Right atrium auricular region (tissue), 2 donors: ENCODE measurements around the gene NDFIP1. TPM values are rescaled to one million over a fixed set of nuclear protein-coding genes. Genes with fewer than 3 reads are reported as not detected.

Source experiments
- DNase-seq: peaks from one replicate; pipeline ENCODE4 v3.0.0-alpha.2; 2019; ENCODE audit warnings: low spot score
- H3K27ac ChIP-seq, 2 donors: fragments of 200-600 bp; sonication (generic); 1 replicate in 1 of 2; 2 replicates in 1 of 2; pipeline ENCODE4 v1.5.1; 2016 to 2019
- H3K27me3 ChIP-seq, 2 donors: fragments of 200-600 bp; sonication (generic); one replicate each; pipeline versions ENCODE4 v1.5.1 to v1.6.0; 2017 to 2019
- H3K36me3 ChIP-seq: fragments of 200-600 bp; sonication (generic); one replicate; pipeline ENCODE4 v1.5.1; 2016
- H3K4me1 ChIP-seq, 2 donors: fragments of 200-600 bp; sonication (generic); one replicate each; pipeline versions ENCODE4 v1.5.1 to v1.6.0; 2017 to 2019
- H3K4me3 ChIP-seq, 2 donors: fragments of 200-600 bp; sonication (generic); 1 replicate in 1 of 2; 2 replicates in 1 of 2; pipeline ENCODE4 v1.5.1; 2017 to 2019; ENCODE audit warnings: mild to moderate bottlenecking in 1 of 2, moderate library complexity in 1 of 2
- H3K9me3 ChIP-seq, 2 donors: fragments of 200-600 bp; sonication (generic); one replicate each; pipeline ENCODE4 v1.5.1; 2019
- total RNA-seq, 2 donors: library from RNA; depleted of rRNA; stranded (reverse); fragments of >200 nt; gene quantifications; one replicate each; pipeline ENCODE4 v1.1.0, GENCODE V29; 2016
- TF ChIP-seq, protein P1 (sequence below), 2 donors: fragments of 200-600 bp; sonication (generic); IDR thresholded peaks; one replicate each; pipeline ENCODE4 v1.5.1; 2019; ENCODE audit warnings: antibody characterized with exemption in 2 of 2

Gene NDFIP1
- total RNA-seq, 2 donors from 2014 or later = 69.3 to 75.0 TPM

DNA sequence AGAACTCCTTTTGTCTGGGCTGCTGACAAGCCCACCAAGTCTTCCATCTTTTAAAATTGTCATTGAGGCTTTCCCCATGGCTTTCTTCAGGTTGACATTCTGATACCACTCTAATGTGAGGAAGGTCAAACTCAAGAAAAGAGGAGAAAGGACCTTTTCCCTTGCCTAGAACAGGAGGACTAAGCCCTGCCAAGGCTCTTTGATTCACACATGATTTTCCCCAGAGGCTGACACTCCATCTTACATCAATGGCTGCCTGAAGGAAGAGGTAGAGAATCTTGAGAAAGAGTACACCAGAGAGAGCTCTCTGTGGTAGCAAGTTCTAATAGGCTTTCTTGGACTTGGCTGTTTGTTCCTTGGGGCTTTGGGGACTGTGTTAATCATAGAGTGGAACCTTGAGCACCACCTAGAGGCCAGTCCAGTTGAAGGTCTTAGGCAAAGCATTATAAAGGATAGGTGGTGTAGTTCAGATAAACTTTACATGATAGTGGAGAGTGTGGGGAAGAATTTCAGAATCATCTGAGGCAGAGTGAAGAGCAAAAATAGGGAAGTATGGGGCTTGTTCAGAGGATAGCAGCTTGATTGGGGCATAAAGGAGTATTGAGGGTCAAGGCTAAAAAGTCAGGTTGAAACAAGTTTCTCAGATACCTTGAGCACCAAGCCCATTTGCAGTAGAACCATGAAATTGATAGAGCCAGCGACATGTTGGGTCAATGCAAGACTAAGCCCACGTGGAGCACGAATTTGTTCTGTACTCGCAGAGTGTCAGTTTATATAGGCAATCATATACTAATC is 36.7 kb downstream of the NDFIP1 start:
- peaks cover 0 to 7% of the 10 kb centered on the region in 2 donors for H3K4me1 ChIP-seq
- no peak overlapping the region for H3K4me3 ChIP-seq
- no peaks in the 10 kb centered on the region for H3K9me3 ChIP-seq
- TF ChIP-seq, protein P1, sequence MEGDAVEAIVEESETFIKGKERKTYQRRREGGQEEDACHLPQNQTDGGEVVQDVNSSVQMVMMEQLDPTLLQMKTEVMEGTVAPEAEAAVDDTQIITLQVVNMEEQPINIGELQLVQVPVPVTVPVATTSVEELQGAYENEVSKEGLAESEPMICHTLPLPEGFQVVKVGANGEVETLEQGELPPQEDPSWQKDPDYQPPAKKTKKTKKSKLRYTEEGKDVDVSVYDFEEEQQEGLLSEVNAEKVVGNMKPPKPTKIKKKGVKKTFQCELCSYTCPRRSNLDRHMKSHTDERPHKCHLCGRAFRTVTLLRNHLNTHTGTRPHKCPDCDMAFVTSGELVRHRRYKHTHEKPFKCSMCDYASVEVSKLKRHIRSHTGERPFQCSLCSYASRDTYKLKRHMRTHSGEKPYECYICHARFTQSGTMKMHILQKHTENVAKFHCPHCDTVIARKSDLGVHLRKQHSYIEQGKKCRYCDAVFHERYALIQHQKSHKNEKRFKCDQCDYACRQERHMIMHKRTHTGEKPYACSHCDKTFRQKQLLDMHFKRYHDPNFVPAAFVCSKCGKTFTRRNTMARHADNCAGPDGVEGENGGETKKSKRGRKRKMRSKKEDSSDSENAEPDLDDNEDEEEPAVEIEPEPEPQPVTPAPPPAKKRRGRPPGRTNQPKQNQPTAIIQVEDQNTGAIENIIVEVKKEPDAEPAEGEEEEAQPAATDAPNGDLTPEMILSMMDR (IDR thresholded peaks at IDR 0.05) = peak; percentile 68 to 79
- no peak for DNase-seq
- no peaks in the 10 kb centered on the region for H3K27me3 ChIP-seq
- no peak overlapping the region for H3K27ac ChIP-seq
- H3K36me3 ChIP-seq = peaks cover 68% of the 10 kb centered on the region

GRCh38 chr5:142149363-142149762 is 40.8 kb downstream of the NDFIP1 start:
- DNase-seq = no peak
- TF ChIP-seq, protein P1 (IDR thresholded peaks at IDR 0.05) = no peak
- Histone ChIP-seq H3K27me3 (no peaks in the 10 kb centered on the region), H3K4me1 (peaks cover 0 to 7% of the 10 kb centered on the region in 2 donors), H3K4me3 (no peak overlapping the region), H3K36me3 (peaks cover 44% of the 10 kb centered on the region), H3K9me3 (no peaks in the 10 kb centered on the region), H3K27ac (no peak overlapping the region)

GRCh38 chr5:142150431-142150830 is 41.9 kb downstream of the NDFIP1 start:
- Histone ChIP-seq H3K27me3 (no peaks in the 10 kb centered on the region), H3K9me3 (no peaks in the 10 kb centered on the region), H3K4me1 (peaks cover 0 to 1% of the 10 kb centered on the region in 2 donors), H3K4me3 (no peak overlapping the region), H3K27ac (no peak overlapping the region), H3K36me3 (peaks cover 34% of the 10 kb centered on the region)
- DNase-seq = no peak
- TF ChIP-seq, protein P1 (IDR thresholded peaks at IDR 0.05) = no peak

DNA sequence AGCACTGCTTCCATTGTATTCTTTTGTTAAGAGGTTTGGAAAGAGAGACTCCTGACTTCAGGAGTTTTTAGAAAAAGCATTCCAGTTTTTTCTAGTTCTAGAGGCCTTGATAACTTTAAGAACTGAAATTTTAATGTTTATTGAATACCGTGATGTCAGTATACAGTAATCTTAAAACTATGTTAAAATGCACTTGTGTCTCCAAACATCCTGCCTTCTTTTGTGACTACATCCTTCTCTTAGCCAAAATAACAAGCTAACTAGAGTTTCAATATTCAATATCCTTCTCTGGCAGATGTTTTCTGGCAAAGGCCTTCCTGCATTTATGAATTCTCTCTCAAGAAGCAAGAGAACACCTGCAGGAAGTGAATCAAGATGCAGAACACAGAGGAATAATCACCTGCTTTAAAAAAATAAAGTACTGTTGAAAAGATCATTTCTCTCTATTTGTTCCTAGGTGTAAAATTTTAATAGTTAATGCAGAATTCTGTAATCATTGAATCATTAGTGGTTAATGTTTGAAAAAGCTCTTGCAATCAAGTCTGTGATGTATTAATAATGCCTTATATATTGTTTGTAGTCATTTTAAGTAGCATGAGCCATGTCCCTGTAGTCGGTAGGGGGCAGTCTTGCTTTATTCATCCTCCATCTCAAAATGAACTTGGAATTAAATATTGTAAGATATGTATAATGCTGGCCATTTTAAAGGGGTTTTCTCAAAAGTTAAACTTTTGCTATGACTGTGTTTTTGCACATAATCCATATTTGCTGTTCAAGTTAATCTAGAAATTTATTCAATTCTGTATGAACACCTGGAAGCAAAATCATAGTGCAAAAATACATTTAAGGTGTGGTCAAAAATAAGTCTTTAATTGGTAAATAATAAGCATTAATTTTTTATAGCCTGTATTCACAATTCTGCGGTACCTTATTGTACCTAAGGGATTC is 43.1 kb downstream of the NDFIP1 start:
- Histone ChIP-seq H3K27ac (no peak overlapping the region), H3K27me3 (no peaks in the 10 kb centered on the region), H3K36me3 (peaks cover 23% of the 10 kb centered on the region), H3K9me3 (no peaks in the 10 kb centered on the region), H3K4me3 (no peak overlapping the region), H3K4me1 (no peaks in the 10 kb centered on the region)
- peak; percentile 69 for DNase-seq
- TF ChIP-seq, protein P1 (IDR thresholded peaks at IDR 0.05) = peak; percentile 78 to 89

- peaks cover 17% of the 10 kb centered on the region for H3K36me3 ChIP-seq
- no peak for DNase-seq
- H3K27ac ChIP-seq = no peak overlapping the region
- TF ChIP-seq, protein P1 (IDR thresholded peaks at IDR 0.05) = no peak
- no peak overlapping the region for H3K4me3 ChIP-seq
- no peaks in the 10 kb centered on the region for H3K9me3 ChIP-seq
- no peaks in the 10 kb centered on the region for H3K27me3 ChIP-seq
- H3K4me1 ChIP-seq = peaks cover 0 to 6% of the 10 kb centered on the region in 2 donors
Measured at GRCh38 chr5:142152384-142152732, 43.8 kb downstream of the NDFIP1 start.
